Measurements from ENCODE around the gene CHST15. TPM values are rescaled to one million over a fixed set of nuclear protein-coding genes. Genes with fewer than 3 reads are reported as not detected.

The CHST15 gene
- total RNA-seq, 6 donors from 2014 or later = 16.1 to 54.5 (median 27.3) TPM

DNA sequence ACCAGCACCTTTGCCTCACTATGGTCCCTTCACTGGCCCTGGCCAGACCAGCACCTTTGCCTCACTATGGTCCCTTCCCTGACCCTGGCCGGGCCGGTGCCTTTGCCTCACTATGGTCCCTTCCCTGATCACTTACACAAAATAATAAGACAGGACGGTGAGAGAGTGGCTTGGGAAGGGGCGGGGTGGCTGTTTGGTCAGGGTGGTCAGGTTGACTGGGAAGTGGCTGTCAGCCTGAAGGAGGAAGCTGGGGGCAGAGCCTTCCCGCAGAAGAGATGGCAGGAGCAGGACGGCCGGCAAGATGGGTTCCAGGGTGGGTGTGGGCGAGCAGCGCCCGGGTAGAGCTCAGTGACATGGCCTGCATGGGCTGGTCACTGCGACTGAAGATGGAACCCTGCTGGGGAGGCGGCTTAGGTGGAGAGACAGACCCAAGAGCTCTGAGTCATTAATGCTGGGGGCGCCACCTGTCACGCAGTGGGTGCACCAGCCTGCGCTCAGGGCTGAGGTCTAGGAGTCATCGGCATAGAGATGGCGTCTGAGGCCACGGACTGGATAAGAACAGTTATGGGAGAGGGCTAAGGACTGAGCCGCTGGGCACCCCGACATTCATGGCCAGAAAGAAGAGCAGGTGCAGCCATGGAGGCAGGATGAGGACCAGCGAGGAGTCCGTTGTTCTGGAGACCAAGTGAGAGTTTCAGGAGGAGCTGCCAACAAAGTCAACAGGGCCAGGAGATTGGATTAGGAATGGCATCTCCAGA, 91.8 kb downstream of the CHST15 start:
- TF ChIP-seq, protein P1, sequence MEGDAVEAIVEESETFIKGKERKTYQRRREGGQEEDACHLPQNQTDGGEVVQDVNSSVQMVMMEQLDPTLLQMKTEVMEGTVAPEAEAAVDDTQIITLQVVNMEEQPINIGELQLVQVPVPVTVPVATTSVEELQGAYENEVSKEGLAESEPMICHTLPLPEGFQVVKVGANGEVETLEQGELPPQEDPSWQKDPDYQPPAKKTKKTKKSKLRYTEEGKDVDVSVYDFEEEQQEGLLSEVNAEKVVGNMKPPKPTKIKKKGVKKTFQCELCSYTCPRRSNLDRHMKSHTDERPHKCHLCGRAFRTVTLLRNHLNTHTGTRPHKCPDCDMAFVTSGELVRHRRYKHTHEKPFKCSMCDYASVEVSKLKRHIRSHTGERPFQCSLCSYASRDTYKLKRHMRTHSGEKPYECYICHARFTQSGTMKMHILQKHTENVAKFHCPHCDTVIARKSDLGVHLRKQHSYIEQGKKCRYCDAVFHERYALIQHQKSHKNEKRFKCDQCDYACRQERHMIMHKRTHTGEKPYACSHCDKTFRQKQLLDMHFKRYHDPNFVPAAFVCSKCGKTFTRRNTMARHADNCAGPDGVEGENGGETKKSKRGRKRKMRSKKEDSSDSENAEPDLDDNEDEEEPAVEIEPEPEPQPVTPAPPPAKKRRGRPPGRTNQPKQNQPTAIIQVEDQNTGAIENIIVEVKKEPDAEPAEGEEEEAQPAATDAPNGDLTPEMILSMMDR (IDR thresholded peaks at IDR 0.05) = no peak
- TF ChIP-seq POLR2AphosphoS5 (IDR thresholded peaks at IDR 0.05) = no peak
- TF ChIP-seq EP300 (IDR thresholded peaks at IDR 0.05) = no peak
- no peak for TF ChIP-seq POLR2A (IDR thresholded peaks at IDR 0.05)
- H3K27me3 ChIP-seq = no peaks in the 10 kb centered on the region
- peaks cover 0 to 8% (median 0%) of the 10 kb centered on the region in 4 donors for H3K36me3 ChIP-seq
- WGBS, 2 donors = 83 to 90% methylated on average over 22 of the region's 22 CpGs
- no peak for ATAC-seq (ENCODE audit: low FRiP score in 2 of 2)
- peak in 1 of 2 donors; percentile 21 for DNase-seq
- H3K9me3 ChIP-seq = no peaks in the 10 kb centered on the region
- H3K27ac ChIP-seq = no peak overlapping the region
- no peak overlapping the region for H3K4me3 ChIP-seq
- H3K4me1 ChIP-seq = peaks cover 0 to 6% (median 2%) of the 10 kb centered on the region in 4 donors

DNA sequence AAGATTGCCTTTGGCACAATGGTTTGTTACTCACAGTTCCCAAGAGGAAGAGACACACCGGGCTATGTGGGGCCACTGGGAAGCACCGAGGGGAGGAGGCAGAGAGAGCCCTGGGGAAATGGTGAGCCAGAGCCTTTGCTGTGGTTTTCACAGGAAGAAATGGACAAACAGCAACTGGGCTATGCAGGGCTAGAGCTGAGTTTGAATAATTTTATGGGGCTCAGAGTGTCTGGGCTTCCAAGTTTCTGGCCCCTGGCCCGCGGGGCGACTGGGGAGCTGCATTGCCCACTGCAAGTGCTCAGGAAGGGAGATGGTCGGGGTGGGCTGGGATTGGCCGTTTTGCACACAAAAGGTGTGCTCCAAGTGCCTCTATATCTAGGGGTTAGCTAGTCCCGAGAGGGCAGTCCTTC, 92.6 kb downstream of the CHST15 start:
- WGBS, 2 donors = 77 to 78% methylated on average over 8 of the region's 8 CpGs
- no peak for TF ChIP-seq POLR2A (IDR thresholded peaks at IDR 0.05)
- no peak for TF ChIP-seq POLR2AphosphoS5 (IDR thresholded peaks at IDR 0.05)
- TF ChIP-seq EP300 (IDR thresholded peaks at IDR 0.05) = no peak
- TF ChIP-seq, protein P1 (IDR thresholded peaks at IDR 0.05) = no peak
- no peak overlapping the region for H3K4me3 ChIP-seq
- peaks cover 0 to 5% (median 0%) of the 10 kb centered on the region in 4 donors for H3K36me3 ChIP-seq
- H3K9me3 ChIP-seq = no peaks in the 10 kb centered on the region
- no peaks in the 10 kb centered on the region for H3K27me3 ChIP-seq
- H3K4me1 ChIP-seq = peaks cover 3 to 13% (median 6%) of the 10 kb centered on the region in 4 donors
- no peak for ATAC-seq (ENCODE audit: low FRiP score in 2 of 2)
- H3K27ac ChIP-seq = no peak overlapping the region
- DNase-seq = no peak

DNA sequence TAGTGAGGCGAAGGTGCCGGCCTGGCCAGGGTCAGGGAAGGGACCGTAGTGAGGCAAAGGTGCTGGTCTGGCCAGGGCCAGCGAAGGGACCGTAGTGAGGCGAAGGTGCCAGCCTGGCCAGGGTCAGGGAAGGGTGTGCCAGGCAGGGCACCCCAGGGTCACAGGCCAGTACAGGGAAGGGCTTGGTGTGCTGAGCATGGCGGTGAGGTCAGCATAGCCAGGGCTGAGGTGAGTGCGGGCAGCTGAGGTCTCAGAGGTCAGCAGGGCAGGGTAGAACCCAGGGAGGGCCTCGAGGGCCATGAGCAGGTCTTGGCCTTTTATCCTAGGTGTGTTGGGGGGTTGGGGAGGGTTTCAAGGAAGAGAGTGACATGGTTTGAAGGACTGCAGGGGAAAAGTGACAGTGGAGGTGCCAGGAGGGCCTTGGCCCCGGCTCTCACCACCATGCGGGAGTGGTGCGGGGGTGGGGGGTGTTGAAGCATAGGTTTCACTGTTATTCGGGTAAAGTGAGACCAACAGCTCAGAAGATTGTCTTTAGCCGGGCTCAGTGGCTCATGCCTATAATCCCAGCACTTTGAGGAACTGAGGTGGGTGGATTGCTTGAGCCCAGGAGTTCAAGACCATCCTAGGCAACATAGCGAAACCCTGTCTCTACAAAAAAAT, 93.3 kb downstream of the CHST15 start:
- Histone ChIP-seq H3K27ac (no peak overlapping the region), H3K4me3 (no peak overlapping the region), H3K36me3 (no peaks in the 10 kb centered on the region), H3K9me3 (no peaks in the 10 kb centered on the region), H3K4me1 (peaks cover 10 to 21% (median 13%) of the 10 kb centered on the region in 4 donors), H3K27me3 (peaks cover 0 to 4% (median 0%) of the 10 kb centered on the region in 4 donors)
- WGBS, 2 donors = 91 to 94% methylated on average over 15 of the region's 15 CpGs
- TF ChIP-seq POLR2A (IDR thresholded peaks at IDR 0.05) (no peak), EP300 (IDR thresholded peaks at IDR 0.05) (no peak), POLR2AphosphoS5 (IDR thresholded peaks at IDR 0.05) (no peak)
- TF ChIP-seq, protein P1 (IDR thresholded peaks at IDR 0.05) = no peak
- DNase-seq = no peak
- ATAC-seq (ENCODE audit: low FRiP score in 2 of 2) = no peak

DNA sequence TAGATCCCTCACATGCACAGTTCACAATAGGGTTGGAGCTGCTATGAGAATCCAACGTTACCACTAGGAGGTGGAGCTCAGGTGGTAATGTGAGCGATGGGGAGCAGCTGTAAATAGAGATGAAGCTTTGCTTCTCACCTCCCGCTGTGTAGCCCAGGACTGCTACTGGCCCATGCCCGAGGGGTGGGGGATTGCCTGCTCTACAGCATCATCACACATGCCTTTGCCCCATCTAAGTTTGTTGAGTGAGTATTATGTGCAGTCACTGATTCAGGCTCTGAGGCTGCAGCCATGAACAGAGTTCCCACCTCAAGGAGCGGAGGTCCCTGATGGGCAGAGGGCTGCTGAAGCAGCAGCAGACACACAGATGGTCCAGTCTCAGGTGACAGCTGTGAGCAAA, 94.1 kb downstream of the CHST15 start:
- no peak for DNase-seq
- H3K27me3 ChIP-seq = peaks cover 0 to 11% (median under 1%) of the 10 kb centered on the region in 4 donors
- peaks cover 19 to 29% (median 21%) of the 10 kb centered on the region in 4 donors for H3K4me1 ChIP-seq
- WGBS, 2 donors = 85 to 88% methylated on average over 4 to 5 of the region's 5 CpGs
- H3K27ac ChIP-seq = no peak overlapping the region
- TF ChIP-seq EP300 (IDR thresholded peaks at IDR 0.05) = no peak
- no peak for TF ChIP-seq POLR2A (IDR thresholded peaks at IDR 0.05)
- TF ChIP-seq POLR2AphosphoS5 (IDR thresholded peaks at IDR 0.05) = no peak
- no peaks in the 10 kb centered on the region for H3K9me3 ChIP-seq
- ATAC-seq (ENCODE audit: low FRiP score in 2 of 2) = no peak
- H3K4me3 ChIP-seq = no peak overlapping the region
- no peaks in the 10 kb centered on the region for H3K36me3 ChIP-seq
